Mononuclear cell (primary cell): ENCODE results near the gene KCTD5. TPM values are rescaled to one million over a fixed set of nuclear protein-coding genes. Genes with fewer than 3 reads are reported as not detected.

ENCODE experiments used
- H3K27me3 ChIP-seq: 2 replicates; pipeline ENCODE4 v1.6.0; 2011; ENCODE audit warnings: low read length, control low read depth; ENCODE audit not compliant: insufficient read depth
- H3K4me1 ChIP-seq: 2 replicates; pipeline ENCODE4 v1.5.1; 2011; ENCODE audit warnings: mild to moderate bottlenecking, low read length, control low read depth; ENCODE audit not compliant: insufficient read depth
- H3K4me3 ChIP-seq: 2 replicates; pipeline ENCODE4 v1.5.1; 2011; ENCODE audit warnings: mild to moderate bottlenecking, low read length, moderate library complexity
- H3K9me3 ChIP-seq: 2 replicates; pipeline ENCODE4 v1.5.1; 2011; ENCODE audit warnings: low read depth, mild to moderate bottlenecking, control low read depth, low read length
- total RNA-seq: library from RNA; depleted of rRNA; stranded (reverse); fragments of >200 nt; gene quantifications from one replicate; pipeline ENCODE4 v1.2.3, GENCODE V29; 2012

KCTD5 gene
- total RNA-seq, 1 donor = 17.7 TPM

- Histone ChIP-seq H3K4me1 (no peaks in the 10 kb centered on the region), H3K4me3 (no peak overlapping the region), H3K27me3 (no peaks in the 10 kb centered on the region), H3K9me3 (no peaks in the 10 kb centered on the region)
Observed at GRCh38 chr16:2698965-2699750, 16.8 kb downstream of the KCTD5 start.

GRCh38 chr16:2699791-2700600, 17.7 kb downstream of the KCTD5 start:
- Histone ChIP-seq H3K9me3 (no peaks in the 10 kb centered on the region), H3K27me3 (no peaks in the 10 kb centered on the region), H3K4me3 (no peak overlapping the region), H3K4me1 (no peaks in the 10 kb centered on the region)

- no peaks in the 10 kb centered on the region for H3K4me1 ChIP-seq
- no peaks in the 10 kb centered on the region for H3K9me3 ChIP-seq
- H3K27me3 ChIP-seq = no peaks in the 10 kb centered on the region
- no peak overlapping the region for H3K4me3 ChIP-seq
Observed at GRCh38 chr16:2700786-2701185, 18.5 kb downstream of the KCTD5 start.

- Histone ChIP-seq H3K9me3 (no peaks in the 10 kb centered on the region), H3K4me3 (no peak overlapping the region), H3K4me1 (no peaks in the 10 kb centered on the region), H3K27me3 (no peaks in the 10 kb centered on the region)
Observed at GRCh38 chr16:2701272-2701671, 18.9 kb downstream of the KCTD5 start.

- no peaks in the 10 kb centered on the region for H3K4me1 ChIP-seq
- H3K4me3 ChIP-seq = no peak overlapping the region
- no peaks in the 10 kb centered on the region for H3K9me3 ChIP-seq
- no peaks in the 10 kb centered on the region for H3K27me3 ChIP-seq
Observed at GRCh38 chr16:2701713-2702437, 19.6 kb downstream of the KCTD5 start.

GRCh38 chr16:2702438-2702825, 20.1 kb downstream of the KCTD5 start:
- H3K4me1 ChIP-seq = no peaks in the 10 kb centered on the region
- H3K4me3 ChIP-seq = no peak overlapping the region
- H3K27me3 ChIP-seq = no peaks in the 10 kb centered on the region
- H3K9me3 ChIP-seq = no peaks in the 10 kb centered on the region

- no peaks in the 10 kb centered on the region for H3K4me1 ChIP-seq
Observed at GRCh38 chr16:2702871-2703745, 20.8 kb downstream of the KCTD5 start.

GRCh38 chr16:2704166-2704982, 22.1 kb downstream of the KCTD5 start:
- H3K4me3 ChIP-seq = no peak overlapping the region
- no peaks in the 10 kb centered on the region for H3K4me1 ChIP-seq
- no peaks in the 10 kb centered on the region for H3K27me3 ChIP-seq
- H3K9me3 ChIP-seq = no peaks in the 10 kb centered on the region

More at GRCh38 chr16:2702871-2703745, 20.8 kb downstream of the KCTD5 start:
- Histone ChIP-seq H3K9me3 (no peaks in the 10 kb centered on the region), H3K27me3 (no peaks in the 10 kb centered on the region), H3K4me3 (no peak overlapping the region)

GRCh38 chr16:2704983-2705275, 22.6 kb downstream of the KCTD5 start:
- no peaks in the 10 kb centered on the region for H3K4me1 ChIP-seq
- H3K27me3 ChIP-seq = no peaks in the 10 kb centered on the region
- H3K4me3 ChIP-seq = no peak overlapping the region
- no peaks in the 10 kb centered on the region for H3K9me3 ChIP-seq

- Histone ChIP-seq H3K27me3 (no peaks in the 10 kb centered on the region), H3K9me3 (no peaks in the 10 kb centered on the region), H3K4me1 (no peaks in the 10 kb centered on the region), H3K4me3 (no peak overlapping the region)
Observed at GRCh38 chr16:2705351-2705750, 23.0 kb downstream of the KCTD5 start.

- Histone ChIP-seq H3K9me3 (no peaks in the 10 kb centered on the region), H3K27me3 (no peaks in the 10 kb centered on the region), H3K4me1 (no peaks in the 10 kb centered on the region), H3K4me3 (no peak overlapping the region)
Observed at GRCh38 chr16:2706085-2706484, 23.8 kb downstream of the KCTD5 start.

GRCh38 chr16:2706611-2707311, 24.4 kb downstream of the KCTD5 start:
- Histone ChIP-seq H3K9me3 (no peaks in the 10 kb centered on the region), H3K4me3 (no peak overlapping the region), H3K4me1 (no peaks in the 10 kb centered on the region), H3K27me3 (no peaks in the 10 kb centered on the region)

GRCh38 chr16:2707368-2708289, 25.3 kb downstream of the KCTD5 start:
- no peaks in the 10 kb centered on the region for H3K9me3 ChIP-seq
- no peak overlapping the region for H3K4me3 ChIP-seq
- H3K4me1 ChIP-seq = no peaks in the 10 kb centered on the region
- no peaks in the 10 kb centered on the region for H3K27me3 ChIP-seq
